HG02840 (cell line): Measurements from ENCODE around the gene NOL12.

ENCODE experiments used
- ATAC-seq: cut with Tn5 transposase; IDR thresholded peaks from one replicate; pipeline ENCODE4 v1.9.1; 2021; ENCODE audit warnings: mild to moderate bottlenecking, moderate library complexity, moderate number of reproducible peaks; ENCODE audit not compliant: unreplicated experiment, low FRiP score

The NOL12 gene

DNA sequence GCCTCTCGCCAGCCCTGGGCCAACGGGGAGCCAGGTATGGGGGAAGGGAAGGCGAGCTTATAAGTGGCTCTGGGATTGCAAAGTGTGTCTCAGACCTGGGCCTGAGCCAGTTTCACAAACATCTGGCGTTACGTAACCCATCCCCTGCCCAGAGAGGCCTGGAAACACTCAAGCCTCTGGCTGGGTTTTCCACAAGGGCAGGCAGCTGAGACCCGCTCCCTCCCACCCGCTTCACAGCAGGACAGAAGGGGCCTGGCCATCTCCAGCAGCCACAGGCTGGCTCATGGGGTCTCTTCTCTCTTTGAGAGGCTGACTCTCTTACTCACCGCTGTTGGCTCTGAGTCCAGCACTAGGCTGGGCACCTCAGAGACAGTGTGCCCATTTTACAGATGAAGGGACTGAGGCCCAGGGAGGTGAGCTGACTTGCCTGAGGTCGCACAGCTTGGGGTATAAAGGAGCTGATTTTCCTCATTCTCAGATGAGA lies 55.2 kb downstream of the NOL12 start:
- ATAC-seq = no peak

- no peak for ATAC-seq
These were observed 56.4 kb downstream of the NOL12 start for GRCh38 chr22:37742376-37743171.
